SK-N-SH (cell line): Measurements from ENCODE around the gene C7.

Source experiments
- CTCF ChIP-seq: fragments of 200-600 bp; sonication (generic); IDR thresholded peaks from 2 replicates; pipeline ENCODE4 v1.6.1; 2017; ENCODE audit warnings: antibody characterized with exemption, mild to moderate bottlenecking, moderate library complexity
- FOXM1 ChIP-seq: IDR thresholded peaks from 2 replicates; pipeline ENCODE4 v1.4.0; 2012; ENCODE audit warnings: low read depth, mild to moderate bottlenecking
- GABPA ChIP-seq: IDR thresholded peaks from 2 replicates; pipeline ENCODE4 v1.4.0; 2012; ENCODE audit warnings: low read depth, mild to moderate bottlenecking
- MAX ChIP-seq: IDR thresholded peaks from 2 replicates; pipeline ENCODE4 v1.4.0; 2012; ENCODE audit warnings: low read depth
- MXI1 ChIP-seq: IDR thresholded peaks from 2 replicates; pipeline ENCODE4 v1.6.1; 2012; ENCODE audit warnings: mild to moderate bottlenecking, low read depth, low read length, improper control_type of control experiment
- POLR2AphosphoS5 ChIP-seq: IDR thresholded peaks from 2 replicates; pipeline ENCODE4 v1.6.1; 2012; ENCODE audit warnings: low read depth, low read length
- RAD21 ChIP-seq: IDR thresholded peaks from 2 replicates; pipeline ENCODE4 v1.6.1; 2012; ENCODE audit warnings: mild to moderate bottlenecking, low read length
- RCOR1 ChIP-seq: fragments of 150-350 bp; IDR thresholded peaks from 2 replicates; pipeline ENCODE4 v1.6.1; 2017; ENCODE audit warnings: antibody characterized with exemption, low read length
- REST ChIP-seq: IDR thresholded peaks from 2 replicates; pipeline ENCODE4 v1.6.1; 2012; ENCODE audit warnings: mild to moderate bottlenecking, low read depth, low read length, moderate library complexity
- SIN3A ChIP-seq: IDR thresholded peaks from 2 replicates; pipeline ENCODE4 v1.6.1; 2012; ENCODE audit warnings: low read depth, mild to moderate bottlenecking, low read length, moderate library complexity, borderline replicate concordance
- SMC3 ChIP-seq: IDR thresholded peaks from 2 replicates; pipeline ENCODE4 v1.6.1; 2012; ENCODE audit warnings: low read depth, low read length, improper control_type of control experiment
- TAF1 ChIP-seq: IDR thresholded peaks from 2 replicates; pipeline ENCODE4 v1.6.1; 2012; ENCODE audit warnings: low read depth, mild to moderate bottlenecking, low read length, moderate library complexity, borderline replicate concordance

GRCh38 chr5:40999966-41000365 is 90.7 kb downstream of the C7 start:
- TF ChIP-seq GABPA (no peak), SIN3A (no peak), CTCF (no peak), MAX (no peak), RCOR1 (no peak), MXI1 (no peak), POLR2AphosphoS5 (no peak), FOXM1 (no peak), REST (no peak), TAF1 (no peak), RAD21 (no peak), SMC3 (no peak)
